Stimulated activated CD4-positive, alpha-beta T cell treated with anti-CD3 and anti-CD28 coated beads, TNF-alpha, amount 100 ng/mL, for 1 hour (primary cell): ENCODE results near the gene PDGFRB.

ENCODE experiments used
- DNase-seq, 3 donors: peaks; one replicate each; pipeline ENCODE4 v3.0.0-alpha.2; 2020; ENCODE audit warnings: low read depth in 3 of 3, low spot score in 1 of 3

PDGFRB gene

DNA sequence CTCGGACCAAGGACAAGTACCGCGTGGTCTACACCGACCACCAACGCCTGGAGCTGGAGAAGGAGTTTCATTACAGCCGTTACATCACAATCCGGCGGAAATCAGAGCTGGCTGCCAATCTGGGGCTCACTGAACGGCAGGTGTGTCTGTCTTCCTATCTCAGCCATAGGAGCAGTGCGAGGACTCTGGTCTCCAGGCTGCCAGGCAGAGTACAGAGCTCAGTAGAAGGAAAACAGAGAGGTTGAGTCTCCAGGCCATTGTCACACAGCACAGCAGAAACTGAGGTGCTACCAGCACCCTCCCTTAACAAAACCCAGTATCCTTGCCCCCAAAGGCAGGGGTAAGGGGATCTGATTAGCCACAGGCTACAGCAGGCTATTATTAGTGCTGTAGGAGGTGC lies 27.1 kb upstream of the PDGFRB start:
- no peak for DNase-seq

DNA sequence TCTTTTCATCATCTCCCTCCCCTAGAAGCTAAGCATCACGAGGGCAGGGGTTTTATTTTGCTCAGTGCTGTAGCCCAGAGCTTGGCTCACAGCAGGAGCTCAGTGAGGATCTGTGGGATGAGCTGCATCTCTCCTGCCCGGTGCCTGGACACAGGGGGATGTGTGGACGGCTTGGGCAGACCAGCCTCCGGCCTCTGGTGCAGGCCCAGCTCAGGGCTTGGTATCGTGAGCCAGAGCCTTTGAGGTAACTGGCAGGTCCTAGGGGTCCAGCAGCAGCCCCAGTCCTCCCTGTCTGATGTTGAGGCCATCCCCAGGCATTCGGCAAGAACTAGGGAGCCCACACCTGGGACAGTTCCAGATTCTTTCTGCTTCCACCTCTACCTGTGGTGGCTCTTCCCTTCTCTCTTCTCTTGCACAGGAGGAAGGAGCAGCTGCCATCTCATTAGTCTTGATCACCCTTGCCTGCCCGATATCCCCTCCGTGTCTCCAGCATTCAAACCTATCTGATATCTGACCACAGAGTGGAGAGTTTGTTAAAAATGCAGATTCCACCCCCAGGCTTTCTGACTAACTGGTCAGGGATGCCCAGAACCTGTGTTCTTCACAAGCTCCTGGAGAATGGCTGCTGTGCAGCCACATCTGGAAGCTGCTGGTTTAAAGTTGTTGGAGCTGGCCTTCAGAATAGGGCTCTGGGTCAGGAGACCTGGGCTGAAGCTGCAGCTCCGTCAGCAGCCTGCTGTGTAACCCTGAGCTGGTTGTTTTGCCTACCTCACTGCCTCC lies 26.3 kb upstream of the PDGFRB start:
- no peak for DNase-seq

DNA sequence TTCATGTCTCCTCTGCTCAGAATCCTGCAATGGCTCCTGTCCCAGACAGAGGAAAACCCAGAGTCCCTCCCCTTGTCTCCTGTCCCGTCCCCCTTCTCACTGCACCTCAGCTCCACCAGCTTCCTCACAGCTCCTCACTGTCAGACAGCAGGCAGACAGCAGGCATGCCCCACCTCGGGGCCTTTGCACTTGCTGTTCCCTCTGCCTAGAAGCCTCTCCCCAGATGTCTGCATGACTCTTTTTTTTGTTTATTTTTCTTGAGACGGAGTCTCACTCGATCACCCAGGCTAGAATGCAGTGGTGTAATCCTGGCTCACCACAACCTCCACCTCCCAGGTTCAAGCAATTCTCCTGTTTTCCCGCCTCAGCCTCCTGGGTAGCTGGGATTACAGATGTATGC lies 25.4 kb upstream of the PDGFRB start:
- DNase-seq, result no peak

DNA sequence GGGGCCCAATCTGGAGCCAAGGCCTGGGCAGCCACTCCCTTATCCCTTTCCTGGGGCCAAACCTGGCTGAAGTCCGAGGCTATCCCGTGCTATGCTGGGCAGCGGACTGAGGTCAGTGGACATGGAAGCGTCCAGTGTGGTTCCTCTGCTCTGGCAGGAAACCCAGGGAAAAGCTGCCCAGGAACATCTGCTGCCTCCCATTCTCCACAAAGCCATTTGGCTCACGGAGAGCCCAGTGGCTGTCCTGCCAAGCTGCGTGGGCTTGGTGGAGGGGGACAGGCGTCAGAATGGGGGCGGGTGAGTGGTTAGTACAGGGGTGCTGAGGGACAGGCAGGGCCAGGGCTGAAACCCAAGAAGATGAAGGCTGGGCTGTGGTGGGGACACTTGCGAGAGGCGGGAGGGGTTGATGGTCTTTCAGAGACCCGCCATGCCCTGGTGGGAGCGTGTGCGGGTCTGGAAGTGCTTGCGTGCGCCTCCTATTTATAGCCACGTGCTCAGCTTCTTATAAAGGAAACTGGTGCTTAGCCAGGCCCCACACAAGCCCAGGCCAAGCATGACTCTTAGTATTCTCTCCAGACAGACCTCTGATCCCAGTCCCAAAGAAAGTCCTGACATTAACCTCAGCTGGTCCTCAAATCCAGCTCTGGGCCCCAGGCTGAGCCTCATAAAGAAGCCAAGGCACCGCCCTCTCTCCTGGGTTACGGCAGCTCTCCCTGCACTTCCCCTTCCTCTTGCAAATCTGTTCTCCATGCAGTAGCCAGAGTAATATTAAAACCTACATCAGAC lies 24.8 kb upstream of the PDGFRB start:
- DNase-seq, result no peak

DNA sequence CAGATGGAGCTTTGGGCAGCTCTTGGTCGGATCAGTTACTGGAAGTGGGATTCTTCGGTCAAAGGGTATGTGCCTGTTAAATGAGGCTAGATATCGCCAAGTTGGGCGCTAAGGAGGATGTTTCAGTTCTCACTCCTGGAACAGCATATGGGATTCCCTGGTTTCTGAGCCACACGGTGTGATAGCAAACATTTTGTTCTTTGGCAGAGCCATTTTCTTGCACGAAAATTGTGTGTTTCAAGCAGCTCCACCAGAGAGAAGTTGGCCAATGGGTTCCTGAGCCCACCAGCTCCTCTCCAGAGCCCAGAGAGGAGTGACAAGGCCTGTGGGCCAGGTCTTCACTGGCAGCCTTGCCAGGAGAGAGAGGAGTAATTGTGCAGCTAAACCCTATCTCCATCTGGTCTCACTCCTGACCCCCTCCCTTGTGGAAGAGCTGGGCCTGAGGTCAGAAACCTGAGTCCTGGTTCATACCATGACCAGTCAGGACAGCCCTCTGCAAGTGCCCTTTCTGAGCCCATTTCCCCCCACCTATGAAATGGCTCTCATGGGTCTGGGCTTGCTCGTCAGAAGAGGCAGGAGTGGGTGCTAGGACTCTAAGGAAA lies 23.5 kb upstream of the PDGFRB start:
- DNase-seq, result no peak

DNA sequence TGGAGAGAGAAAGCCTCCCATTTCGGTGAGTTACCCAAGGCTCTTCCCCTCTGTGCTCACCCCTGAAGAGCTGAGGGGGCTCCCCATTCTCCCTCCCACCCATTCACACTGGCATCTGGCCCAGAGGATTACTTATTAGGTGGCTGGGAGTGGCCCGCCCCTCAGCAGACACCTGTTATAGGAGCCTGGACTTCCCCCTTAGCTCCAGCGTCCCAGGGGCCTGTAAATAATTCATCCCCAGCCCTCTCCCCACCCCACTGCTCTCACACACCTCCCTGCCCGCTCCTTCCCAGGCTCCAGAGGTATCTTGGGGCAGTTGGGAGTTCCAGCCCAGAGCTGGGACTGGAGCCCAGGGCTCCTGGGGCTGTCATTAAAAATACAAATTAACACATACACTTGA lies 22.6 kb upstream of the PDGFRB start:
- no peak for DNase-seq

DNA sequence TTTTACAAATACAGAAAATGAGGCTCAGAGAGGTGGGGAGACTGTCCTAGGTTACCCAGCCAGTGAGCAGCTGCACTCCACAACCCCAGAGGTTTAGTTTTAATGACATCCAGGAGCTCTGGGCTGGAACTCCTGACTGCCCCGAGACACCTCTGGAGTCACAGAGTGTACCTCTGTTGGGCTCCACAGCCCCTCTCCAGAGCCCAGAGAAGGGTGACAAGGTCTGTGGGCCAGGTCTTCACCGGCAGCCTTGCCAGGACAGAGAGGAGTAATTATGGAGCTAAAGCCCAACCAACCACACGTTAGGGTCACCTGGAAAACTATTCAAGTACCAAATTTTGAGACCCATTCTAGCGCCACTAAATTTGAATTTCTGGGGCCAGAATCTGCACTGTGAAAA lies 22.1 kb upstream of the PDGFRB start:
- no peak for DNase-seq

DNA sequence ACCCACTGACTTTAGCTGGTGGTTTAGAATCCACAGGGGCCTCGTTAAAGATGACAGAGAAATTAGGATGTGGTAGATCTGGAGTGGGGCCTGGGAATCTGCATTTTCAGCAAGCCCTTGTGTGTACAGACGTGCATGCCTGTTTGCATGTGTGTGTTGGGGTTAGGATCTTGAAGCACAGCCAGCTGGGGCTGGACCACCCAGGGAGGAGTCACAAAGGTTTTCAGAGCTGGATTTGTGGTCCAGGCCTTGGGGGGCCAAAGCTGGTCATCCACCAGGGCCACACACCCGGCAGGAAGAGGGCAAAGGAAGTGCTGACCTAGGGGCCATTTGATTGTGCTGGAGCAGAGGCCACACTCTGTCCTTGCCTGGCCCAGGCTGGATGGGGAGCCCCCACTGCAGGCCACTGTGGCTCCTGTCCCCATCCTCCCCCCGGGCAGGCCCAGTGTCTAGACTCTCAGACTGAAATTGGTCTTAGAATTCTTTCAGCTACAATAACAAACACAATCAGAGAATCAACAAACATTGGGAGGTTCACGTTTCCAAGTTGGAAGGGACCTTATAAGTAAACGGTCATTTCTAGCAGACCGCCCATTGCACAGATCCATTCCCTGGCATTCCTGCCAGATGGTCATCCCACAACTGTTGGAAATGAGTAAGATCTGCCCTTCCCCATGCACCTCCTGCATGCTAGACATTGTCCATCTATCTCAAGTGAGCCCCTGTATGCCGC lies 21.3 kb upstream of the PDGFRB start:
- no peak for DNase-seq

DNA sequence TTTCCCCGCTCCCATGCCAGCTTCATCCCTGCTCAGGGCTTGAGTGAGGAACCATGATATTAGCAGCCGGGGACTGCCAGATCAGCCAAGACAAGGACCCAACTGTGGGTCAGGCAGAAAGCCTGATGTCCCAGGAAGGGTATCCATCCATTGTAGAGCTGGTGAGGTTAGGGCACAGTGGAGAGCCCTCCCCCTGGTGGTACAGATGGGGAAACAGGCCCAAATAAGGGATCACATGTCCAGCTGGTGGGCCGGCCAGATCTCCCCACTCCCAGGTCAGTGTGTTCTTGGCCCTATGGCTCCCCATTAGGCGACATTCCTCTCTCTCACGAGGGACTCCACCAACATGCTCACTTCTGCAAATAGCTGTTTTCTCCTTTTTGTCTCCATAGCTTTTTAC lies 19.9 kb upstream of the PDGFRB start:
- DNase-seq, result no peak

DNA sequence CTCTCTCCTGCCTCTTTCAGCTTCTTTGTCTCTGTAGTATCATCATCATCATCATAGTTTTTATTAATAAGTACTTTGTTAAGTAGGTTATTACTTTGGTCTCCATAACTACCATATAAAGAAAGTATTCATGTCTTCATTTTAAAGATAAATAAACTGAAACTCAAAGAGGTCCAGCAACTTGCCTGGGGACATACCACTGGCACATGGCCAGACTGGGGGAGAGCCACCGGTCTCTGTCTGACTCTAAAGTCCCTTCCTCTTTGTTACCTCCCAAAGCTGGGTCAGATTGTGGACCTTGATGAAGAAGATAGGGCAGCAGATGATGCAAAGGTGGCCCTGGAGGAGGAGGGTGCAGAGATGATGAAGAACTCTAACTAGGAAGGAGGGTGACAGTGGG lies 19.4 kb upstream of the PDGFRB start:
- no peak for DNase-seq

DNA sequence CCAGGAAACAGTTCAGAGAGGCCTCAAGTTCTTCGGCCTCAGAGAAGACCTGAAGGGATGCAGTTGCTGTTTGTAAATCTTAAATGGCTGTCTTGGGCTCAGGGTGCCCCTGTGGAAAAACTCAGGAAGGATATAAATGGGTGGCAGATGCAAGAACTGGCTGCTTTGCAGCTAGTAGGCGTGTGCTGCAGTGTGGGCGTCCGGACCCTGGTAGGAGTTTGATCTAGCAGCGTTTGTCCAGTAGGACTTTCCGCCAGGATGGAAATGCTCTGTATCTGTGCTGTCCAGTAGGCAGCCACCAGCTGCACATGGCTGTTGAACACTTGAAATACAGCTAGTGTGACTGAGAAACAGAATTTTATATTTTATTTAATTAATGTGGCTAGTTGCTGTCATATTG lies 18.6 kb upstream of the PDGFRB start:
- no peak for DNase-seq

DNA sequence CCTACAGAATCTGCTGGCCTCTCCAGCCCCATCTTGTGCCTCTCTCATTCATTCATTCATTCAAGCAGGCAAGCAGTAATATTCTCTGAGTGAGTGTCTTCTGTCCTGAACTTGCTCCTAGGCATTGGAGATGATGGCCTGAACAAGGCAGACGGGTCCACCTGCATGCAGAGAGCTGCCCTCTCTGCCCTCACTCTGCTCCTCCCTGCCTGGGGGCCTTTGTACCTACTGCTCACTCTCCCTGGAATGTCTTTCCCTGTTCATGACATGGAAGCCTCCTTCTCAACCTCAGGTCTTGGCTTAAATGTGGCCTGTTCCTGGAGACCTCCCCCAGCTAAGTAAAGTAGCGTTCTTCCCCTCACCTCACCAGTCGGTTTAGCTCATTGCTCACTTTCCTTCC lies 17.5 kb upstream of the PDGFRB start:
- no peak for DNase-seq

DNA sequence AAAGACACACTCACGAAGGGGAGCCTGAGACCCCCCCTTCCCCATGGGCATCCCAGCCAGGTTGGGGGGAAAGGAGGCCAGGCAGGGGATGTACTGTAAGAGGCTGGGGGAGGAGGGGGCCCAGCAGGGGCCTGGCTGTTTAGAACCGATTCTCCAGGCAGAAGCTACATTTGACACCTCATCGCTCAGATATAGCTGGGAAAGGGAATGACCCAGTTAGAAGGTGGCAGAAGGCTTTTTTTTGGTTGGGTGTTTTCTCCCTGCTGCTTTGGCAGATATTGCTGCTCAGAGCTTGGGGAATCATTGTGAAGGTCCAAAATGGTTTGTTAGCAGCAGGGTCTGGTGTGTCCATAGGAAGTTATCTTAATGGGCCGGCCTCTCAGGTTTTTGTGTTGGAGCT lies 16.9 kb upstream of the PDGFRB start:
- no peak for DNase-seq

DNA sequence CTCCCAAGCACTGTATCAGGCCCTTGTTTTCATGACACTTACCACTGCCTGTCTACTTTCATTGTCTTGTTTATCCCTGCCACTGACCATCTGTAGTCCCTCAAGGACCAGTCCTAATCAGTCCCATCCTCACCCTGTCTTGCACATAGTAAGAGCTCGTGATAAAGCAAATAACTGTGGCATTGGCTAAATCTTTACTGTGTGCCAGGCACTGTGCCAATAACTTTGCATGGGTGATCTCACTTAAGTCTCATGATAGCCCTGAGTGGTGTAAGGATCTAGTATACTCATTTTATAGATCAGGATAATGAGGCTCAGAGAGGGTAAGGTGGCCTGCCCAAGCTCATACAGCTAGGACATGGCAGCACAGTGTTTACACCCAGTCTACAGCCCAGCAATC lies 16.5 kb upstream of the PDGFRB start:
- DNase-seq, result no peak

DNA sequence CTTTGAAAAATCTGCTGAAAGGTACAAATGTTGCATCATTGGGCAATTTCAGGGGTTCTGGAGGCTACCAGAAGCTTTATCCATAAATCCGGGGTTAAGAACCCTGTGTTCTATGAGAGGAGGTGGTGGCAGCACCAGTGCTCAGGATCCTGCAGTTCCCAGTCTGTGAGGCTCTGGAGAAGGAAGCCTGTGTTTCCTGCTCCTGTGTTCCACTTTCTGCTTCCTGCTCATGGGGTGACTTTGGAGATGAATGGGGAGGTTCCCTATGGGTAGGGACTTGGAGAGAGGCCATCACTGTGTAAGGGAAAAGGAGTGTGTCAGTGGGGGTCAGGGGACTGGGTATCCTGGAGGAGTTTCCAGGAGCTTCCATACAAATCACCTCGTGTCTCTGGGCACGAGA lies 13.2 kb upstream of the PDGFRB start:
- no peak for DNase-seq

DNA sequence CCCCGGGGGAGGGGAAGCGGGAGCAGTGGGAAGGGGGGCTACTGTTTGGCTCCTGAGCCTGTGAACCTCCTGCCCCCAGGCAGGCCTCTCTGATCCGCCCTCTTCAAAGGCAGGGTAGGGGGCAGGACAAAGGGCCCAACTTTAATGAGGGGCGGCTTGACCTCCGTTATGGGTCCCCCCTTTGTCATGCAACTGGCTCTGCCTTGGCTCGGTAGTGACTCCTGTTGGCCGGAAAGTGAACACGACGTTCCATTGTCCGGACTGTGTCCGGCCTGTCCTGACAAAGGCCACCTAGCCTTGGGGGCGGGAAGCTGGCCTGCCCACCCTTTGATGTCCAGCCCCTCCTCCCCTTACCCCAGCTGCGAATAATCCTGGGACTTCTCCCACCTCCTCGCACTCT lies 12.3 kb upstream of the PDGFRB start:
- no peak for DNase-seq

DNA sequence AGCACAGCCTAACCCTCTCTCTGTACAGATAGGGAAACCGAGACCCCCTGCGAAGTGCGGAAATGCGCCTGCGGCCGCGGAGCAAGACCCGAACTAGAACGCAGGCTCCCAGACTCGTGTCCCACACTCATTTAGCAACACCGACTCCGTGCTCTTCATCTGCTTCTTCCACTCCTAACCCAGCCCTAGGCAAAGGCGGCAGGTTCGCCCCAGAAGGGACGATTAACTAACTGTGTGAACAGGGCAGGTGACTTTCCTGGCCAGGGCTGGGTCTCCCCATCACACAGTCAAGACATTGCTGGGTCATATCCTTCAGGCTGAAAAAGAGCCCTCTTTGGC lies 11.8 kb upstream of the PDGFRB start:
- no peak for DNase-seq

DNA sequence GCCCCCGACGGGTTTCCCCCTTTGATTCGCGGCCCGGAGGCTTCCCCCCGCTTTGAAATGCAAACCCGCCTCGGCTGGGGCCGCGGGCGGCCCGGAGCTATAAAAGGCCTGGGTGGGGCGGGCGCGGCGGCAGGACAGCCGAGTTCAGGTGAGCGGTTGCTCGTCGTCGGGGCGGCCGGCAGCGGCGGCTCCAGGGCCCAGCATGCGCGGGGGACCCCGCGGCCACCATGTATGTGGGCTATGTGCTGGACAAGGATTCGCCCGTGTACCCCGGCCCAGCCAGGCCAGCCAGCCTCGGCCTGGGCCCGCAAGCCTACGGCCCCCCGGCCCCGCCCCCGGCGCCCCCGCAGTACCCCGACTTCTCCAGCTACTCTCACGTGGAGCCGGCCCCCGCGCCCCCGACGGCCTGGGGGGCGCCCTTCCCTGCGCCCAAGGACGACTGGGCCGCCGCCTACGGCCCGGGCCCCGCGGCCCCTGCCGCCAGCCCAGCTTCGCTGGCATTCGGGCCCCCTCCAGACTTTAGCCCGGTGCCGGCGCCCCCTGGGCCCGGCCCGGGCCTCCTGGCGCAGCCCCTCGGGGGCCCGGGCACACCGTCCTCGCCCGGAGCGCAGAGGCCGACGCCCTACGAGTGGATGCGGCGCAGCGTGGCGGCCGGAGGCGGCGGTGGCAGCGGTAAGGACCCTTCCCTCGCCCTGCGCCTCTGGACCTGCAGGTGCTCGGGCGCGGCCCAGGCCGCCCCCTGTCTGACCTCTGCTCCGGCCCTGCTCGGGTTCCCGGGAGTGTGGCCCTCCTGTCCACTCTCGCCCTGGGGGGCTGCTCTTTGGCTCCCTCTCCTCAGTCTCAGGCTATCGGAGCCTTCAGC lies 11.2 kb upstream of the PDGFRB start, which contains the start of gene CDX1:
CDX1 (plus strand) TSS at position 129 of the 862 bp plus-strand sequence; CDS start at position 228, 99 bp downstream.
- DNase-seq, result no peak

DNA sequence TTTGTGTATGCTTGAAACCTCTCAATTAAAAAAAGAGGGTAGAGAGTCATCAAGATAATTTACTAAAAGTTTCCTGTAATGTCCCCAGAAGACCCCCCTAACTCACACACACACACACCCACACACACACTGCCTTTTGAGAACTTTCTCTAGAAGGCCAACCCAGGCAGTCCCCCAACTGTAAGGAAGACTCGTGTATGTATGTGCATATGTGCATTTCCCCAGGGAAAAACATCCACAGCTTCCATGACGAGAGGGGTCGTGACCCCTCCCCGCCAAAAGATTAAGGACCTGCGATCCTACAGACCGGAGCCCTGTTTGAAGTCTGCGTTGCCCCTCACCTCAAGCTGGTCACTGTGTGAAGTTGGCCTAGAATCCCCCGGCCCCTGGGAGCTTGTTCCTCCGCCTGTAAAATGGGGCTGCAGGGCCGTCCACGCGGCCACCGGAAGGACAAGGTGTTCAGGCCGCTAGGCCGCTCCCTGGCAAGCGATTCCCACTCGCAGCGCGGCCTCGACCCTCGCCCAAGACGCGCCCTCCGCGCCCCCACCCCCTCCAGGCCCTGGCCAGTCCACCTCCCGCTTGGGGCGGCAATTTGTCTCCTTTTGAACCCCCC lies 10.5 kb upstream of the PDGFRB start:
- no peak for DNase-seq
